Fibroblast of gingiva (primary cell): ENCODE data around the gene ACYP1.
"Not testable (repeated sequence)": the region's sequence is repeated elsewhere in the genome, so short reads cannot be mapped to it uniquely, and the experiment has no call there.

Experiments
- DNase-seq: peaks from one replicate; pipeline ENCODE4 v3.0.0-alpha.2; 2011; ENCODE audit warnings: low read depth

The ACYP1 gene

GRCh38 chr14:75068294-75069120, 4.7 kb upstream of the ACYP1 start:
- no peak for DNase-seq

GRCh38 chr14:75067765-75068164, 3.9 kb upstream of the ACYP1 start:
- DNase-seq, result not testable (repeated sequence)

GRCh38 chr14:75067212-75067611, 3.4 kb upstream of the ACYP1 start:
- no peak for DNase-seq

- no peak for DNase-seq
Measured at GRCh38 chr14:75066691-75067090, 2.9 kb upstream of the ACYP1 start.

- no peak for DNase-seq
Measured at GRCh38 chr14:75064205-75064567, 362 bp upstream of the ACYP1 start.

GRCh38 chr14:75063013-75063412, 811 bp downstream of the ACYP1 start:
- DNase-seq, result no peak

- DNase-seq, result no peak
Measured at GRCh38 chr14:75060420-75060819, 3.4 kb downstream of the ACYP1 start.

- peak; percentile 51 for DNase-seq
Measured at GRCh38 chr14:75059642-75060041, 4.2 kb downstream of the ACYP1 start.

GRCh38 chr14:75054421-75054820, 9.4 kb downstream of the ACYP1 start:
- peak; percentile 45 for DNase-seq

- peak; percentile 90 for DNase-seq
Measured at GRCh38 chr14:75053396-75054291, 10.2 kb downstream of the ACYP1 start.

- no peak for DNase-seq
Measured at GRCh38 chr14:75051556-75051899, 12.3 kb downstream of the ACYP1 start.

- peak; percentile 71 for DNase-seq
Measured at GRCh38 chr14:75050852-75051555, 12.8 kb downstream of the ACYP1 start, which contains the start of gene MLH3. Gene MLH3 (minus strand): TSS chr14:75051467. CDS start chr14:75049655, 1,812 bp downstream.

- DNase-seq, result peak; percentile 98
Measured at GRCh38 chr14:75049731-75050201, 14.1 kb downstream of the ACYP1 start.

GRCh38 chr14:75049136-75049535, 14.7 kb downstream of the ACYP1 start:
- peak; percentile 71 for DNase-seq

- no peak for DNase-seq
Measured at GRCh38 chr14:75048101-75048500, 15.7 kb downstream of the ACYP1 start.

- peak; percentile 68 for DNase-seq
Measured at GRCh38 chr14:75047506-75047905, 16.3 kb downstream of the ACYP1 start.

- no peak for DNase-seq
Measured at GRCh38 chr14:75046899-75047298, 16.9 kb downstream of the ACYP1 start.

- no peak for DNase-seq
Measured at GRCh38 chr14:75046275-75046674, 17.5 kb downstream of the ACYP1 start.

- no peak for DNase-seq
Measured at GRCh38 chr14:75044752-75045151, 19.1 kb downstream of the ACYP1 start.

- DNase-seq, result peak; percentile 17
Measured at GRCh38 chr14:75044322-75044721, 19.5 kb downstream of the ACYP1 start.

- peak; percentile 72 for DNase-seq
Measured at GRCh38 chr14:75042035-75042434, 21.8 kb downstream of the ACYP1 start.

GRCh38 chr14:75041613-75042012, 22.2 kb downstream of the ACYP1 start:
- no peak for DNase-seq
